ENCODE results near the gene SGSM2. TPM values are rescaled to one million over a fixed set of nuclear protein-coding genes. Genes with fewer than 3 reads are reported as not detected.

SGSM2 gene
- polyA plus RNA-seq, 3 donors, result 3.0 to 130 (median 3.5) TPM

DNA sequence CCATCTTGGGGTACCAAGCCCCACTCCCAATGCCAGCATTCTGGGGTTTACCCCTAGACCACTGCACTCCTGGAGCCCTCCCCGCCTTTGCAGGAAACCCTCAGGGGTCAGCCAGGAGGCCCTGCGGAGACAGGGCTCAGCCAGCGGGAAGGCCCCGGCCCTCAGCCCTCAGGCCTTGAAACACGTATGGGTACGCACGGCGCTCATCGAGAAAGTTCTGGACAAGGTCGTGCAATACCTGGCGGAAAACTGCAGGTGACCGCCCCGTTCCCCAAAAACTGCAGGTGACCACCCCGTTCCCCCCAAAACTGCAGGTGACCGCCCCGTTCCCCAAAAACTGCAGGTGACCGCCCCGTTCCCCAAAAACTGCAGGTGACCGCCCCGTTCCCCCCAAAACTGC is 24.7 kb downstream of the SGSM2 start:
- Histone ChIP-seq H3K27me3 (ENCODE audit: control insufficient read depth in 2 of 2, insufficient read depth in 2 of 2, low read length in 2 of 2) (no peaks in the 10 kb centered on the region), H3K4me1 (ENCODE audit: control insufficient read depth in 1 of 2, insufficient read depth in 2 of 2, low read length in 2 of 2) (no peaks in the 10 kb centered on the region), H3K36me3 (replicated peaks in 1 of 2; ENCODE audit: control insufficient read depth in 1 of 2, insufficient read depth in 2 of 2, low read length in 2 of 2) (peaks cover 11 to 33% of the 10 kb centered on the region in 2 donors), H3K79me2 (ENCODE audit: insufficient read depth, low read length) (no peaks in the 10 kb centered on the region), H3K4me3 (replicated peaks in 1 of 3; ENCODE audit: low read depth in 2 of 3, low read length in 3 of 3) (no peak overlapping the region), H3K4me2 (replicated peaks; ENCODE audit: extremely low read depth, low read length, poor library complexity, severe bottlenecking) (no peak overlapping the region), H4K20me1 (ENCODE audit: insufficient read depth, low read length) (no peaks in the 10 kb centered on the region), H3K9ac (ENCODE audit: insufficient read depth, low read length, poor library complexity, severe bottlenecking) (no peak overlapping the region), H3K27ac (ENCODE audit: low read depth in 1 of 2, low read length in 2 of 2) (no peak overlapping the region), H2AFZ (ENCODE audit: insufficient read depth, low read depth, low read length, poor library complexity, severe bottlenecking) (no peak overlapping the region), H3K9me3 (replicated peaks in 1 of 2; ENCODE audit: control insufficient read depth in 1 of 2, insufficient read depth in 1 of 2, low read length in 2 of 2) (no peaks in the 10 kb centered on the region)
- Mint-ChIP-seq H3K4me3 (no peak overlapping the region), H3K27me3 (ENCODE audit: low read depth in 3 of 3) (peaks cover 0 to 4% (median 3%) of the 10 kb centered on the region in 3 donors), H3K27ac (no peak overlapping the region), H3K4me1 (no peaks in the 10 kb centered on the region), H3K9me3 (peaks cover 0 to 3% (median 0%) of the 10 kb centered on the region in 7 donors), H3K36me3 (peaks cover 28 to 43% of the 10 kb centered on the region in 2 donors)
- WGBS (ENCODE audit: insufficient coverage), result 98% methylated on average over 20 of the region's 20 CpGs
- no peak for TF ChIP-seq CTCF (IDR thresholded peaks at IDR 0.05)
- intact Hi-C loops (cut with micrococcal nuclease), result no loop called here
- no peak for DNase-seq

DNA sequence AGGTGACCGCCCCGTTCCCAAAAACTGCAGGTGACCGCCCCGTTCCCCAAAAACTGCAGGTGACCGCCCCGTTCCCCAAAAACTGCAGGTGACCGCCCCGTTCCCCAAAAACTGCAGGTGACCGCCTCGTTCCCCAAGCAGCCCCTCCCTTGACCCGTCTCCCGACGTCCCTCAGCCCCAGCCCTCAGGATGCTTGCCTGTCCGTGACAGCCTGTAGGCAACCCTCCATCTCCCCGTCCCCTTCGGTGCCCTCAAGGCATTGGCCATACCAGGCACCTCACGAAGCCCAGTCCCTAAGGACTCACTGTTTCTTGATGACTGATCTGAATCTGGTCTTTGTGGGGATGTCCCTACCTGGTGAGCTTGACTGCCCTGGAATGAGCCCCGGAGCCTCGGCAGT is 25.1 kb downstream of the SGSM2 start:
- DNase-seq, result no peak
- no peak overlapping the region for H3K4me3 ChIP-seq (replicated peaks in 1 of 3; ENCODE audit: low read depth in 2 of 3, low read length in 3 of 3)
- intact Hi-C loops (cut with micrococcal nuclease), result no loop called here
- no peaks in the 10 kb centered on the region for H3K9me3 ChIP-seq (replicated peaks in 1 of 2; ENCODE audit: control insufficient read depth in 1 of 2, insufficient read depth in 1 of 2, low read length in 2 of 2)
- H3K27ac ChIP-seq (ENCODE audit: low read depth in 1 of 2, low read length in 2 of 2), result no peak overlapping the region
- H3K4me1 ChIP-seq (ENCODE audit: control insufficient read depth in 1 of 2, insufficient read depth in 2 of 2, low read length in 2 of 2), result no peaks in the 10 kb centered on the region
- Mint-ChIP-seq H3K9me3 (peaks cover 0 to 3% (median 0%) of the 10 kb centered on the region in 7 donors), H3K4me1 (no peaks in the 10 kb centered on the region), H3K27ac (peak overlapping the region in 1 of 7 donors; percentile 40), H3K36me3 (peaks cover 30 to 46% of the 10 kb centered on the region in 2 donors), H3K4me3 (no peak overlapping the region), H3K27me3 (ENCODE audit: low read depth in 3 of 3) (peaks cover 0 to 4% (median 3%) of the 10 kb centered on the region in 3 donors)
- no peak overlapping the region for H3K4me2 ChIP-seq (replicated peaks; ENCODE audit: extremely low read depth, low read length, poor library complexity, severe bottlenecking)
- H3K79me2 ChIP-seq (ENCODE audit: insufficient read depth, low read length), result no peaks in the 10 kb centered on the region
- no peaks in the 10 kb centered on the region for H4K20me1 ChIP-seq (ENCODE audit: insufficient read depth, low read length)
- H2AFZ ChIP-seq (ENCODE audit: insufficient read depth, low read depth, low read length, poor library complexity, severe bottlenecking), result no peak overlapping the region
- H3K9ac ChIP-seq (ENCODE audit: insufficient read depth, low read length, poor library complexity, severe bottlenecking), result no peak overlapping the region
- TF ChIP-seq CTCF (IDR thresholded peaks at IDR 0.05), result no peak
- peaks cover 11 to 33% of the 10 kb centered on the region in 2 donors for H3K36me3 ChIP-seq (replicated peaks in 1 of 2; ENCODE audit: control insufficient read depth in 1 of 2, insufficient read depth in 2 of 2, low read length in 2 of 2)
- H3K27me3 ChIP-seq (ENCODE audit: control insufficient read depth in 2 of 2, insufficient read depth in 2 of 2, low read length in 2 of 2), result no peaks in the 10 kb centered on the region
- WGBS (ENCODE audit: insufficient coverage), result 99% methylated on average over 19 of the region's 19 CpGs

Measured in CD14-positive monocyte (primary cell).